ENCODE measurements around the gene RNF187.

- no peak for TF ChIP-seq CTCF (IDR thresholded peaks at IDR 0.05; ENCODE audit: insufficient read depth, low read depth, low read length)
- no peak for TF ChIP-seq EZH2 (IDR thresholded peaks at IDR 0.05; ENCODE audit: insufficient read depth, low read length)
Observed at GRCh38 chr1:228471154-228471761, 15.9 kb upstream of the RNF187 start.

All from astrocyte (in vitro differentiated cells and primary cell).